Non-pigmented ciliary epithelial cell (primary cell): ENCODE measurements around the gene CCR5AS.
A peak's percentile ranks its signal among the peaks of the same experiment; 100 is the strongest.
"Not testable (repeated sequence)": the region's sequence is repeated elsewhere in the genome, so short reads cannot be mapped to it uniquely, and the experiment has no call there.

ENCODE experiments used
- DNase-seq: peaks from one replicate; pipeline ENCODE4 v3.0.0-alpha.2; 2010; ENCODE audit warnings: low read depth

The CCR5AS gene

GRCh38 chr3:46354478-46354877, 52.4 kb downstream of the CCR5AS start:
- DNase-seq = no peak

- DNase-seq = no peak
Measured at GRCh38 chr3:46353647-46354410, 53.0 kb downstream of the CCR5AS start, which contains the start of gene CCR2. CCR2 (plus strand) TSS chr3:46354111; CDS start chr3:46357528, 3,417 bp downstream.

GRCh38 chr3:46353090-46353489, 53.8 kb downstream of the CCR5AS start:
- no peak for DNase-seq

GRCh38 chr3:46351646-46352045, 55.2 kb downstream of the CCR5AS start:
- DNase-seq = no peak

GRCh38 chr3:46350262-46350565, 56.7 kb downstream of the CCR5AS start:
- no peak for DNase-seq

GRCh38 chr3:46349484-46350261, 57.2 kb downstream of the CCR5AS start:
- no peak for DNase-seq

GRCh38 chr3:46348823-46349482, 57.9 kb downstream of the CCR5AS start:
- no peak for DNase-seq

- DNase-seq = no peak
Measured at GRCh38 chr3:46344476-46344875, 62.4 kb downstream of the CCR5AS start.

- no peak for DNase-seq
Measured at GRCh38 chr3:46338840-46339239, 68.0 kb downstream of the CCR5AS start.

GRCh38 chr3:46337911-46338310, 69.0 kb downstream of the CCR5AS start:
- no peak for DNase-seq

GRCh38 chr3:46335541-46335940, 71.3 kb downstream of the CCR5AS start:
- DNase-seq = no peak

- peak; percentile 35 for DNase-seq
Measured at GRCh38 chr3:46334741-46335478, 72.0 kb downstream of the CCR5AS start.

- DNase-seq = not testable (repeated sequence)
Measured at GRCh38 chr3:46330676-46331075, 76.2 kb downstream of the CCR5AS start.

GRCh38 chr3:46325645-46326300, 81.1 kb downstream of the CCR5AS start:
- no peak for DNase-seq

GRCh38 chr3:46324036-46324435, 82.8 kb downstream of the CCR5AS start:
- no peak for DNase-seq

- DNase-seq = no peak
Measured at GRCh38 chr3:46321461-46322104, 85.3 kb downstream of the CCR5AS start.

- no peak for DNase-seq
Measured at GRCh38 chr3:46318207-46318927, 88.5 kb downstream of the CCR5AS start.

GRCh38 chr3:46316206-46316605, 90.7 kb downstream of the CCR5AS start:
- no peak for DNase-seq

GRCh38 chr3:46314517-46314916, 92.3 kb downstream of the CCR5AS start:
- no peak for DNase-seq
